Measurements from ENCODE around the gene MED8.

DNA sequence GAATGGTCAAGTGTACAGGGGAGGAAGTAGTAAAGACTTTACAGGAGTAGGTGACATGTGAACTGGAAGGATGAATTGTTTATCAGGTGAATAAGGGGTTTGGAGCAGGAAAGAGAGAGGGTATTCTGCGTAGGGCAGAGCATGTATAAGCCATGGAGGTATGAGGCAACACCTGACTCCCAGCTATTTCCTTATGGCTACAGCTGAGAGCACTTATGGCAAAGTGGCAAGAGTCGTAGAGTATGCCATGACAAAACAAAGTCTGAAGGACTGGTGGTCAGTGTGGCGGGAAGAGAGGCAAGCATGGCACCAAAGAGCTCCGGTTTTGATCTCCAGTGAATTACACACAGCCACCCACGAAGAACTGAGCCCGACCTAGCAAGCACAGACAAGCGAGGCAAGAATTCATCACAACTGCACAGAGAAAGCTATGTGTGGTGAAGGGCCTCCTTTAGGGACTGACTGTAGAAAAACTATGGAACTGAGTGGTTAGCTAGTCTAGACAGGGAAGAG, 12.8 kb downstream of the MED8 start:
- TF ChIP-seq, protein P1, sequence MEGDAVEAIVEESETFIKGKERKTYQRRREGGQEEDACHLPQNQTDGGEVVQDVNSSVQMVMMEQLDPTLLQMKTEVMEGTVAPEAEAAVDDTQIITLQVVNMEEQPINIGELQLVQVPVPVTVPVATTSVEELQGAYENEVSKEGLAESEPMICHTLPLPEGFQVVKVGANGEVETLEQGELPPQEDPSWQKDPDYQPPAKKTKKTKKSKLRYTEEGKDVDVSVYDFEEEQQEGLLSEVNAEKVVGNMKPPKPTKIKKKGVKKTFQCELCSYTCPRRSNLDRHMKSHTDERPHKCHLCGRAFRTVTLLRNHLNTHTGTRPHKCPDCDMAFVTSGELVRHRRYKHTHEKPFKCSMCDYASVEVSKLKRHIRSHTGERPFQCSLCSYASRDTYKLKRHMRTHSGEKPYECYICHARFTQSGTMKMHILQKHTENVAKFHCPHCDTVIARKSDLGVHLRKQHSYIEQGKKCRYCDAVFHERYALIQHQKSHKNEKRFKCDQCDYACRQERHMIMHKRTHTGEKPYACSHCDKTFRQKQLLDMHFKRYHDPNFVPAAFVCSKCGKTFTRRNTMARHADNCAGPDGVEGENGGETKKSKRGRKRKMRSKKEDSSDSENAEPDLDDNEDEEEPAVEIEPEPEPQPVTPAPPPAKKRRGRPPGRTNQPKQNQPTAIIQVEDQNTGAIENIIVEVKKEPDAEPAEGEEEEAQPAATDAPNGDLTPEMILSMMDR (IDR thresholded peaks at IDR 0.05; ENCODE audit: insufficient read depth, low read depth, low read length), result no peak
- no peak for TF ChIP-seq EZH2 (IDR thresholded peaks at IDR 0.05; ENCODE audit: insufficient read depth, low read length)

Data from astrocyte (in vitro differentiated cells and primary cell).